Femur (tissue), 1 donor: ENCODE measurements around the gene PCYT1B.
"Not testable (repeated sequence)": the region's sequence is repeated elsewhere in the genome, so short reads cannot be mapped to it uniquely, and the experiment has no call there.

Source experiments
- DNase-seq: peaks from one replicate; pipeline ENCODE4 v3.0.0-alpha.2; 2017

PCYT1B gene

DNA sequence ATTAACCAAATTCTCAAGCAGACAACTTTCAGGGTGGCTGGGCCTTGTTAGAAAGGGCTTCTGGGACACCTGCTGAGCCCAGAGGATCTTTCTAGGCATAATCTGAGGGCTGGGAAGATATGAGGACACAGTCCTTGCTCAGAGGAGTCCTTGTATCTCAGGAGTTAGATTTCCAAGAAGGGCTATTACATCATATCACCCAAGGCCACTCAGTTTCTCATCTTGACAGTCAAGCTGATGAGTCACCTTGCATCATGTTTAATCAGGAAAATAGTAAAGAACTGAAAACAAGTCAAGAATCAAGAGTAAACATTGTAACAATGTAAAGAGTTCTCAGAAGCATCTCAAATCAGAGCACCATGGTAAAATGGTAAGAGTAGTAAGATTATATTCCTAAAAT is 4.0 kb downstream of the PCYT1B start:
- no peak for DNase-seq

DNA sequence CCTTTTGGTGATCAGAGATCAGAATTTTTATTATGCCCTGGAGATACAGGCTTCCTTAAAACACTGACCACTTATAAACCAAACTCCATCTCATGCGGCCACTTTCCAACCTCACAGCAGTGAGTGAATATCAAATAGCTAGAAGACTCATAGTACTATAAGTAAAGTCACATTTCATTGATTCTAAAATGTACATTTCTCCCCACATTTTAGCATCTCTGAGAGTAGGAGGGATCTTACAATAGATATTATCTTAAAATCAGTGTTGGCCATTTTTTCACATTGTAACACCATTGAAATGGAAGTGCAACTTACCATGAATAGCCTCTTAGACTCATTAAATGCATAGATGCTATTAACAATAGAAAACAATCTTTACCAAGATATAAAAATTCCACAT is 17.4 kb downstream of the PCYT1B start:
- no peak for DNase-seq

DNA sequence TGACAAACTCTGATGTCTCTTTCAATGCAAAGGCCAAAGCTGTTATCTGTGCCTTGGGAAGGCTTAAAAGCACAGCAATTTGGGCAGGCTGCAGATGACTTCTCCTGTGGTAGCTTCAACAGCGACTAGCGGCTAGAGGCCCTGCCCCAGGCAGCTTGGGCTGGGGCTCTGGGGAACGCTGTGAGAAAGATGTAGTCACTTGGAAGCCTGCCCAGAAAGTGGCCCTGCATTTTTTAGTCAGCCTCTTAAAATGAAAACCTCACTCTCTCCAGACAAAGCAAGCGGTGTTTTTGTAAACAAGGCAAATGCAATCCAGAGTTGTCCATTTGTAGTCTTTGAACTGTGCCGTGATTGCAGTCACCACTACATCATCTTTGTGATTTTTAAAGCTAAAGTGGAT is 27.5 kb downstream of the PCYT1B start:
- DNase-seq = peak; percentile 28

GRCh38 chrX:24610516-24610915 is 36.6 kb downstream of the PCYT1B start:
- DNase-seq = no peak

DNA sequence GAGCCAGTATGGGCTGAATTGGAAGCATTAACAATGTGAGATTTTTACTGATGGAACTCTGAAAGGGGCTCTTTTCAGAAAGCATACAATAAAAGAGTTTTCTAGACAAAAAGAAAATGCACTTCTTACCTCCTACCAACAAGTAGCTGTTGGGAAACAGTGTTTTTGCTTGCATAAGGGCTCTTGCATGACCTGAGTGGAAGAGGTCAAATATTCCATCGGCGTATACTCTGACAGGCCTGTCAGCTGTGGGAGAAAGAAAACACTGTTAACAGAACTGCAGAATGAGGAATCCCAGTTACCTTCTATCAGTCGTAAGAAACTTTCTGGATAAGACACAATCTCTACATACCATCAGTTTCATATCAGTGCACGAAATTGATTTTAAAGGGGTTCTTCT is 39.5 kb downstream of the PCYT1B start:
- no peak for DNase-seq

GRCh38 chrX:24605941-24606340 is 41.2 kb downstream of the PCYT1B start:
- not testable (repeated sequence) for DNase-seq

DNA sequence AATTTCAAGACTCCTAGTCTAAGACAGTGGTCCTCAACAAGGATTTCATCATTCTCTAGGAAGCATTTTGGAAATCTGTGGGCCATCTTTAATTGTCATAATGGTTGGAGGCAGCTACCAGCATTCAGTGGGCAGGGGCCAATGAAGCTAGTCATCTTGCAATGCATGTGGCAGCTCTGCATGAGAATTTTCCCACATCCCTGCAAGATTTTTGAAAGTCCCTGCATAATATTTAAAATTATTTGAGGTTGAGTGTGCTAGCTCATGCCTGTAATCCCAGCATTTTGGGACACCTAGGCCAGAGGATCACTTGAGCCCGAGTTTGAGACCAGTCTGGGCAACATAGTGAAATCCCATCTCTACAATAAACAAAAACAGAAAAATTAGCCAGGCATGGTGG is 44.0 kb downstream of the PCYT1B start:
- DNase-seq = no peak

DNA sequence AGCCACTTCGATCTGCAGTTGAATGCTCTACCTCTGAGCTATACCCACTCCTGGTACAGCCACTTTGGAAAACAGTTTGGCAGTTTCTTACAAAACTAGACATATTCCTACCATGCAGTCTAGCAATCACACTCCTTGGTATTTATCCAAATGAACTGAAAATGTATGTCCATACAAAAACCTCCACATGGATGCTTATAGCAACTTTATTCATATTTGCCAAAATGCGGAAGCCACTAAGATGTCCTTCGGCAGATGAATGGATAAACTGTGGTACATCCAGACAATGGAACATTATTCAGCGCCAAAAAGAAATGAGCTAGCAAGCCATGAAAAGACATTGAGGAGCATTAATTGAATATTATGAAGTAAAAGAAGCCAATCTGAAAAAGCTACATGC is 45.3 kb downstream of the PCYT1B start:
- no peak for DNase-seq

DNA sequence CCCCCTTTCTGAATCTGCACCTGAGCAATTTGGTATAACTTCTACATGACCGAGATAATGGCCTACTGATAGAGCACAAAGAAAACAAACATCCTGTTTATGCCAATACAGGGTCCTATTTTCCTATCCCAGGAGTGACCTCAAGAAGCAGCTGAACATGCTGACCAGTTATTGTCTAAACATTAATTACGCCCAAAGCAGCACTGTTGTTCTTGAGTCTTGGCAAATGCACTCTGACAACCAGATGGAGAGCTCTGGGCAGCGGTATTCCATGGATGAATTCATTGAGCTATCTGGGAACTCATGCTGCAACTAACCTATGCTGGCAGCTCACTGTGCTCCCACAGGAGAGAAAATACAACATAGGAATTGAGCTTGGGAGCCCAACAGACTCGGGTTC is 52.6 kb downstream of the PCYT1B start:
- no peak for DNase-seq

GRCh38 chrX:24590111-24590510 is 57.0 kb downstream of the PCYT1B start:
- DNase-seq = no peak

DNA sequence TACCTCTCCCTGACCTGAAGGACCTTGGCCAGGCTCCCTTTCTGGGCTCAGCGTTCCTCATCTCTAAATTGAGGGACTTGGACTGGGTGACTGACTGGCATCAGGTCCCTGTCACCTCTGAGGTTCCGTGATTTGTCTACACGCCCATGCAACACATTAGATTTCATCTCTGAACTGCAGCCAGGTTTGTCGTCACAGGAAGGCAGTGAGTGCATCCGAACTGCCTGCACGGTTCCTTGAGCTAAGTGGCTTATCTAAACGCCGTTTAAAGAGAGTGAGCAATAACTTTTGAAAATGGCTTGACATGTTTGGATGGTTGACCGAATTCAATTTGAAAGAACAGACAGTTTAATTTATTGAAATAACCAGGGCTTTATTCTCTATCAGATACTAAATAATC is 70.1 kb downstream of the PCYT1B start:
- no peak for DNase-seq

DNA sequence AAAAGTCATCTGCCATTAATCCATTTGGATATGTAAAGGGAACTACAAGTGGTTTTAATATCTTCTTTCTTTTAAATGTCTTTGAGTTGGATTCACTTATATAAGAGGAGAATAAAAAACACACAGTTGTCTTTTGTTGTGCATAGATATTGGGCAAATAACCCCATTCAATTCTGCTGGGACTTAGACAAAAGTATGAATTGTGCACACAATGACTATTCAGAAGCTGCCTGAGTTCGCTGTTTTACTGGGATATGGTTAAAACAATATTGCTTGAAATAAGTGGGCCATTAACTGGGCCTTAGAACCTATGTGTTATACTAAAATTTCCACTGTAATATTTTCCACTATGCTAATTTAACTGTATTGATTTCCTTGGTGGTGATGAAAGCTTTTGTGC is 71.7 kb downstream of the PCYT1B start:
- DNase-seq = no peak

GRCh38 chrX:24574743-24575142 is 72.4 kb downstream of the PCYT1B start:
- DNase-seq = no peak

DNA sequence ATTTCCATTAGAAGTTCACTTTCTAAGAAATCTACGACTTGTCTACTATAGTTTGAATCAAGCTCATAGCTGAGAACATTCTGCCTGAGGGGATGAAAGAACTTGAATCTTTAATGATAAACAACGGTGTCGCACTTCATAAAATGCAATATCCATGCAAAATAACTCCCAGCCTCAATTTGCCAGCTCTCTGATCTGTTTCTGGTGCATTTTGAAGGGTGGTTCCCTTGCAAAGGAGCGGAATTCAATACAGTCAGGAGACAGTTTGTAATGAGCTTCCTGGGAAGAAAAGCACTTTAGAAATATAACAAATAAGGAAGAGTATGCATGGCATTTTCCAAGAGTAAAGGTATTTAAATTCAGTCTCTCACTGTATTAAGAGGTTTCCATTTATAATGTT is 80.0 kb downstream of the PCYT1B start:
- no peak for DNase-seq

DNA sequence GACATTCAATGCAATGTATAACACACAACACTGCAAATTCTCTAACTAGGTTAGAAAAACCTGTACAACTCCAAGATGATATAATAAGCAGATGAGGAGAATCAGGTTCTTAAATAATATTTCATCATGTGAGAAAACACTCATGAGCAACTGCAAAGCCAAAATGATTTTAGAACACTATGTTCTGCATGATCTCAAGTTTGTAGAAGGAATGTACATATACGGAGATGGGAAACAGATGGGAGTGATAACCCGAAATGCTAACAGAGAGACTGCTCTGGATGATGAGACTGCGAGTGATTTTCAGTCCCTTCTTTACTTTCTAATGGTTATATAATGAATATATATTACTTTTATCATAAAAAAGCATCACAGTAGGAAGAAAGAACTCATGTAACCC is 80.9 kb downstream of the PCYT1B start:
- no peak for DNase-seq

GRCh38 chrX:24563291-24564010 is 83.7 kb downstream of the PCYT1B start:
- DNase-seq = no peak

- no peak for DNase-seq
These were observed 86.0 kb downstream of the PCYT1B start for GRCh38 chrX:24561121-24561520.

DNA sequence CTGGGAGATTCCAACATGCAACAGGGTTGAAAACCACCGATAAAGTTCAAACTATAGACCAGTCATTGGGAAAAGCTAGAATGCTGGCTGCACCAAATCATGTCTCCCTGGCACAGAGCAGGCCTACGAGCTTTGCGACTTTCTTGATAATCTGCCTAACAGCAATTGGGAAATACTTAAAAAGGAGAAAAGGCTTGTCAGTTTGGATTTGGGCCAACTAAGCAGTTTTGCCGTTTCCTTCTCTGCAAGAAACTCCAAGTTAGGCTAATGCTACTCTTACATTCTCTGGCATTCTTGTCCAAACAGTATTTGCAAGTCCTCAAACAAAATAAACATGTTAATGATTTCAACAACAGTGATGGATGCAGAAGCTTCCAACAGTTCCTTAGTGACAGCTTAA is 94.1 kb downstream of the PCYT1B start:
- no peak for DNase-seq

- DNase-seq = no peak
These were observed 97.0 kb downstream of the PCYT1B start for GRCh38 chrX:24550166-24550565.

DNA sequence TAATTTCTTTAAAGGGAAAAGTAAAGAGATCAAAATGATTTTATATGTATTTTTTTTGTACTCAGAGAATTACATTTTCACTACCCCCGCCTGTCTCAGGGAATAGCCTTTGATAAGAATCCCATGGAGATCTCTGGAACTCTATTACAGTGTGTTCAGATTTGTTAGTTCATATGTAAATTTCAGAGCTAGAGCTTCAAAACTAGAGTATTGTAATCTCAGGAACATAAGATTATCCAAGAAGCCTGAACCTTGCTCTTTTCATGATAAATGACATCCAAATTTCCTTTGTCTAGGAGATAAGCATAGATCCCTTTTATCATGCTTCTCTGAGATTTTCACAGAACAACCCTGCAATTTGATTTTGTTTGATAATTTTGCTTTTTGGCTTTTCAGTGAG is 99.2 kb downstream of the PCYT1B start:
- DNase-seq = no peak

DNA sequence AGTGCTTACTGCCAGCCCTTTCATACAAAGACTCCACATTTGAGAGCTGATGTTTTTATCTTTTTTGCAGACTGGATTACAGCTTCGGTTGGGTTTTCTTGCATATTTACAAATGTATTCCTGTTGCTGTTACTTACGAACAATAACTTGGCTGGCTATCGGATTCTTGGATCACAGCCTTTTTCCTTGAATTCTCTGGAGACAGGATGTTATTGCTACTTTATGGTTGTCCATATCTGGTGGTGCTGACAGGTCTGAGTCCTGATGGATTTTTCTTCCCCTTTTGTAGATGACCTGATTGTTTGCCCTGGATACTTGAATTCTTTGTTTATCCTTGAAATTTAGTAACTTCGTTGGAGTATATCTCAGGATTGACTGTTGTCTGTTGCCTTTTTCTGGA is 104.4 kb downstream of the PCYT1B start:
- no peak for DNase-seq

DNA sequence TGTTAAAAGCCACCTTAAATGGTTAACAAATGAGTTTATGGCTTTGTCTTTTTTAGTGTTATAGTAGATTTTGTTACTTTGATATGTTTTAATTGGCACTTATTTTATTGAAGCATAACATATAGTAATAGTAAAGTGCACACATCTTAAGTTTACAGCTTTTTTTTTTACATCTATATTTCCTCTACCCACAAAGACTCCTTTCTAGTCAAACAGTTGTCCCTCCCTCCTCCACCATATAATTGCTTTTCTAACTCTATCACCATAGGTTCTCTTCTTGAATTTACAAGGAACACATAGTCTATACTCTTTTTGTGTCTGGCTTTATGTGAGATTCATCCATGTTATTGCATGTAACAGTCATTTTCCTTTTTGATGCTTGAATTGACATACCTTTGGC is 110.6 kb downstream of the PCYT1B start:
- no peak for DNase-seq

DNA sequence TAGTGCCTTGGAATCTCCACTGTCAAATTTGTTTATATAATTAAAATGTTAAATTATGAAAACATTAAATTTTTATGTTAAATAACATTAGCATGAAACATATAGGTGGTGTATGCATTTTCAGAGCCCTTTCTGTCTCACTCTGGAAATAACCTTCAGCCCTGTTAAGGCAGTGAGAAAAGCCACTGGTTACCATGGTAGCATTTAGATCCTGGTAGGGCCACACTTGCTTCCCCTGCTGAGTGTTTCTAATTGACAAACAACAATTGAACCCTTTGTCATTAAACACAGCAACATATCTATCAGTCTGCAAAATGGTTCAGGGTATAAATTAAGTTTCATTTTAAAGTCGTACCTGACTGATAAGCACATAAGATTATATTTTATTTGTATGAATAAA is 118.5 kb downstream of the PCYT1B start:
- DNase-seq = no peak

DNA sequence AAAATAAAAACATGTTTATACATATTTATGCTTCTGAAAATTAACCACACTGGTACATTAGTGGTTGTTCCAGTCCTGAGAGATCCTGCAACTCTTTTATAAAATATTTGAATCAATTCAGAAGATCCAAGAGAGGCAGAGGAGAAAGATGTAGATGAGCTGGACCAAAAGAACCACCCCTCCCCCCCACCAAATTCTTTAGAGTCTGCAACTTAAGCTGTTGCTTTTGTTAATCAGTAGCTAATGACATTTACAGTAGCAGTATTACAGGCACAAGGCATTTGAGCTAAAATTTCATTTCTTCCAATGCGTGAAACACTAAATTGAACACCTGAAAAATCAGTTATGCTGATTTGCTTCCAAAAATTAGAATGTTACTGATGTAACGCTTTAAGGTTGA is 120.5 kb downstream of the PCYT1B start:
- no peak for DNase-seq

GRCh38 chrX:24525455-24525854 is 121.7 kb downstream of the PCYT1B start:
- no peak for DNase-seq

DNA sequence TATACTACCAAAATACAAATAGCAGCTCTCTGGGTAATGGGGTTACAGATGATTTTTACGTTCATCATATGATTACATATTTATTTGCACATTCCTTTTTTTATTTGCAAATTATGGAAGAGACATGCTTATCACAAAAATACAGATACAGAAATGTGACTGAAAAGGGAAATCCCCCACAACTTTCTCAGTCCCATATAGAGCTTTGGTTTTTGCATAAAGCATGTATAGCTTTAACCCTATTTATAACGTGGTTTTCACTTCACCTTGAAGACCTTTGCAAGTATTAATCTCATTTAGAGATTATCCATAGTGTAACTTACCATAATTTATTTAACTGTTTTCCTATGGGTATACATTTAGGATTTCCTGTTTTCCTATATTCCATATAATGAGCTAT is 126.7 kb downstream of the PCYT1B start:
- no peak for DNase-seq
